Endothelial cell of umbilical vein (primary cell): ENCODE data around the gene CEP350.

Source experiments
- GATA2 ChIP-seq: IDR thresholded peaks from 2 replicates; pipeline ENCODE4 v1.7.0; 2011; ENCODE audit warnings: low read depth, mild to moderate bottlenecking, moderate library complexity, mixed read lengths, low read length; ENCODE audit not compliant: insufficient read length, insufficient read depth
- POLR2A ChIP-seq: IDR thresholded peaks from 2 replicates; pipeline ENCODE4 v1.6.1; 2012; ENCODE audit warnings: low read depth, mild to moderate bottlenecking, control low read depth, low read length
- POLR2AphosphoS5 ChIP-seq: IDR thresholded peaks from 2 replicates; pipeline ENCODE4 v1.6.1; 2012; ENCODE audit warnings: low read depth, mild to moderate bottlenecking, control low read depth, low read length, moderate library complexity; ENCODE audit not compliant: insufficient read depth
- TF ChIP-seq, protein P1 (sequence below), 2 donors: IDR thresholded peaks; 1 replicate in 1 of 2; 2 replicates in 1 of 2; pipeline ENCODE4 v1.5.1; 2011; ENCODE audit warnings: low read length in 2 of 2, mild to moderate bottlenecking in 2 of 2, moderate library complexity in 2 of 2, control low read depth in 1 of 2, inconsistent platforms in 1 of 2, low read depth in 1 of 2; ENCODE audit not compliant: insufficient read depth in 1 of 2; ENCODE audit errors: extremely low read depth in 1 of 2

- TF ChIP-seq, protein P1, sequence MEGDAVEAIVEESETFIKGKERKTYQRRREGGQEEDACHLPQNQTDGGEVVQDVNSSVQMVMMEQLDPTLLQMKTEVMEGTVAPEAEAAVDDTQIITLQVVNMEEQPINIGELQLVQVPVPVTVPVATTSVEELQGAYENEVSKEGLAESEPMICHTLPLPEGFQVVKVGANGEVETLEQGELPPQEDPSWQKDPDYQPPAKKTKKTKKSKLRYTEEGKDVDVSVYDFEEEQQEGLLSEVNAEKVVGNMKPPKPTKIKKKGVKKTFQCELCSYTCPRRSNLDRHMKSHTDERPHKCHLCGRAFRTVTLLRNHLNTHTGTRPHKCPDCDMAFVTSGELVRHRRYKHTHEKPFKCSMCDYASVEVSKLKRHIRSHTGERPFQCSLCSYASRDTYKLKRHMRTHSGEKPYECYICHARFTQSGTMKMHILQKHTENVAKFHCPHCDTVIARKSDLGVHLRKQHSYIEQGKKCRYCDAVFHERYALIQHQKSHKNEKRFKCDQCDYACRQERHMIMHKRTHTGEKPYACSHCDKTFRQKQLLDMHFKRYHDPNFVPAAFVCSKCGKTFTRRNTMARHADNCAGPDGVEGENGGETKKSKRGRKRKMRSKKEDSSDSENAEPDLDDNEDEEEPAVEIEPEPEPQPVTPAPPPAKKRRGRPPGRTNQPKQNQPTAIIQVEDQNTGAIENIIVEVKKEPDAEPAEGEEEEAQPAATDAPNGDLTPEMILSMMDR (IDR thresholded peaks at IDR 0.05; ENCODE audit: extremely low read depth in 1 of 2, insufficient read depth in 1 of 2, low read depth in 1 of 2, low read length in 2 of 2) = no peak
- TF ChIP-seq POLR2A (no peak), GATA2 (no peak), POLR2AphosphoS5 (no peak)
Measured at GRCh38 chr1:180136968-180137356, 182.4 kb downstream of the CEP350 start.
